Measurements from ENCODE around the gene COX4I2. TPM values are rescaled to one million over a fixed set of nuclear protein-coding genes. Genes with fewer than 3 reads are reported as not detected.
"Not testable (repeated sequence)": the region's sequence is repeated elsewhere in the genome, so short reads cannot be mapped to it uniquely, and the experiment has no call there.

COX4I2 gene
- total RNA-seq, 1 donor from 2014 or later, result not detected

GRCh38 chr20:31666258-31667042, 28.7 kb downstream of the COX4I2 start:
- TF ChIP-seq, protein P1, sequence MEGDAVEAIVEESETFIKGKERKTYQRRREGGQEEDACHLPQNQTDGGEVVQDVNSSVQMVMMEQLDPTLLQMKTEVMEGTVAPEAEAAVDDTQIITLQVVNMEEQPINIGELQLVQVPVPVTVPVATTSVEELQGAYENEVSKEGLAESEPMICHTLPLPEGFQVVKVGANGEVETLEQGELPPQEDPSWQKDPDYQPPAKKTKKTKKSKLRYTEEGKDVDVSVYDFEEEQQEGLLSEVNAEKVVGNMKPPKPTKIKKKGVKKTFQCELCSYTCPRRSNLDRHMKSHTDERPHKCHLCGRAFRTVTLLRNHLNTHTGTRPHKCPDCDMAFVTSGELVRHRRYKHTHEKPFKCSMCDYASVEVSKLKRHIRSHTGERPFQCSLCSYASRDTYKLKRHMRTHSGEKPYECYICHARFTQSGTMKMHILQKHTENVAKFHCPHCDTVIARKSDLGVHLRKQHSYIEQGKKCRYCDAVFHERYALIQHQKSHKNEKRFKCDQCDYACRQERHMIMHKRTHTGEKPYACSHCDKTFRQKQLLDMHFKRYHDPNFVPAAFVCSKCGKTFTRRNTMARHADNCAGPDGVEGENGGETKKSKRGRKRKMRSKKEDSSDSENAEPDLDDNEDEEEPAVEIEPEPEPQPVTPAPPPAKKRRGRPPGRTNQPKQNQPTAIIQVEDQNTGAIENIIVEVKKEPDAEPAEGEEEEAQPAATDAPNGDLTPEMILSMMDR (IDR thresholded peaks at IDR 0.05; ENCODE audit: insufficient read depth, low read length, severe bottlenecking), result no peak
- Histone ChIP-seq H3K4me3 (ENCODE audit: low read depth, low read length) (no peak overlapping the region), H3K27me3 (ENCODE audit: control insufficient read depth, insufficient read depth, low read length) (no peaks in the 10 kb centered on the region), H3K36me3 (ENCODE audit: control insufficient read depth, insufficient read depth, low read length) (peaks cover 23% of the 10 kb centered on the region)
- no peak for FAIRE-seq
- no peak for DNase-seq (ENCODE audit: low read depth)

- TF ChIP-seq, protein P1 (IDR thresholded peaks at IDR 0.05; ENCODE audit: insufficient read depth, low read length, severe bottlenecking), result no peak
- FAIRE-seq, result no peak
- Histone ChIP-seq H3K27me3 (ENCODE audit: control insufficient read depth, insufficient read depth, low read length) (no peaks in the 10 kb centered on the region), H3K36me3 (ENCODE audit: control insufficient read depth, insufficient read depth, low read length) (peaks cover 25% of the 10 kb centered on the region), H3K4me3 (ENCODE audit: low read depth, low read length) (no peak overlapping the region)
- DNase-seq (ENCODE audit: low read depth), result no peak
Measured at GRCh38 chr20:31667315-31668285, 29.9 kb downstream of the COX4I2 start.

GRCh38 chr20:31668944-31669343, 31.2 kb downstream of the COX4I2 start:
- H3K27me3 ChIP-seq (ENCODE audit: control insufficient read depth, insufficient read depth, low read length); FAIRE-seq; DNase-seq (ENCODE audit: low read depth); H3K4me3 ChIP-seq (ENCODE audit: low read depth, low read length): not testable (repeated sequence)
- peaks cover 24% of the 10 kb centered on the region for H3K36me3 ChIP-seq (ENCODE audit: control insufficient read depth, insufficient read depth, low read length)

GRCh38 chr20:31669876-31670275, 32.2 kb downstream of the COX4I2 start:
- DNase-seq (ENCODE audit: low read depth), result no peak
- TF ChIP-seq, protein P1 (IDR thresholded peaks at IDR 0.05; ENCODE audit: insufficient read depth, low read length, severe bottlenecking), result no peak
- Histone ChIP-seq H3K27me3 (ENCODE audit: control insufficient read depth, insufficient read depth, low read length) (no peaks in the 10 kb centered on the region), H3K4me3 (ENCODE audit: low read depth, low read length) (no peak overlapping the region), H3K36me3 (ENCODE audit: control insufficient read depth, insufficient read depth, low read length) (peaks cover 21% of the 10 kb centered on the region)
- FAIRE-seq, result no peak

- H3K36me3 ChIP-seq (ENCODE audit: control insufficient read depth, insufficient read depth, low read length), result peaks cover 19% of the 10 kb centered on the region
Measured at GRCh38 chr20:31670371-31671228, 32.9 kb downstream of the COX4I2 start.

More at GRCh38 chr20:31670371-31671228, 32.9 kb downstream of the COX4I2 start:
- no peak for DNase-seq (ENCODE audit: low read depth)
- no peak overlapping the region for H3K4me3 ChIP-seq (ENCODE audit: low read depth, low read length)
- no peak for FAIRE-seq
- TF ChIP-seq, protein P1 (IDR thresholded peaks at IDR 0.05; ENCODE audit: insufficient read depth, low read length, severe bottlenecking), result no peak
- H3K27me3 ChIP-seq (ENCODE audit: control insufficient read depth, insufficient read depth, low read length), result no peaks in the 10 kb centered on the region
